Transverse colon (tissue), 4 donors: ENCODE measurements around the gene WSB2. TPM values are rescaled to one million over a fixed set of nuclear protein-coding genes. Genes with fewer than 3 reads are reported as not detected.

Experiments used
- DNase-seq: peaks from one replicate; pipeline ENCODE4 v3.0.0-alpha.2; 2019
- H3K27ac ChIP-seq, 4 donors: fragments of 200-600 bp; sonication (generic); 2 replicates each; pipeline ENCODE4 v1.5.1; 2016 to 2018; ENCODE audit warnings: inconsistent platforms in 4 of 4
- H3K27me3 ChIP-seq: fragments of 200-600 bp; sonication (generic); 2 replicates; pipeline ENCODE4 v1.5.1; 2017; ENCODE audit warnings: inconsistent platforms
- H3K36me3 ChIP-seq, 4 donors: fragments of 200-600 bp; sonication (generic); 2 replicates each; pipeline ENCODE4 v1.5.1; 2017 to 2019; ENCODE audit warnings: inconsistent platforms in 4 of 4
- H3K4me1 ChIP-seq, 4 donors: fragments of 200-600 bp; sonication (generic); 2 replicates each; pipeline ENCODE4 v1.5.1; 2017 to 2020; ENCODE audit warnings: inconsistent platforms in 4 of 4
- H3K4me3 ChIP-seq, 4 donors: fragments of 200-600 bp; sonication (generic); 1 replicate in 1 of 4; 2 replicates in 3 of 4; pipeline versions ENCODE4 v1.5.1 to v1.6.1; 2017 to 2019; ENCODE audit warnings: inconsistent platforms in 4 of 4
- H3K9me3 ChIP-seq, 2 donors: fragments of 200-600 bp; sonication (generic); 2 replicates each; pipeline ENCODE4 v1.5.1; 2017 to 2019; ENCODE audit warnings: inconsistent platforms in 2 of 2
- CTCF ChIP-seq, 5 experiments: fragments of 200-600 bp in 3 of 5; fragments of 450-650 bp in 2 of 5; sonication (generic) in 3 of 5; IDR thresholded peaks; 1 replicate in 2 of 5; 2 replicates in 3 of 5; pipeline ENCODE4 v1.5.1; 2016 to 2017; ENCODE audit warnings: antibody characterized with exemption in 5 of 5, inconsistent platforms in 3 of 5, mild to moderate bottlenecking in 2 of 5, moderate library complexity in 1 of 5
- EP300 ChIP-seq: sonication (generic); formaldehyde crosslinking; IDR thresholded peaks from one replicate; pipeline ENCODE4 v1.6.1; 2017; ENCODE audit warnings: antibody characterized with exemption, low read depth
- POLR2A ChIP-seq: fragments of 450-650 bp; IDR thresholded peaks from one replicate; pipeline ENCODE4 v1.6.1; 2016; ENCODE audit warnings: antibody characterized with exemption, mild to moderate bottlenecking, moderate library complexity
- POLR2AphosphoS5 ChIP-seq, 3 donors: sonication (generic); formaldehyde crosslinking; IDR thresholded peaks; one replicate each; pipeline ENCODE4 v1.6.1; 2016; ENCODE audit warnings: antibody characterized with exemption in 3 of 3
- WGBS, 2 donors: methylation state at CpG; one replicate each; pipeline ENCODE4 v1.1.5; 2018; ENCODE audit warnings: low coverage in 1 of 2; 5-methylcytosine and 5-hydroxymethylcytosine counted together
- in situ Hi-C, 4 donors: fragments of 200-750 bp; cut with MboI; loops; one replicate each; pipeline versions ENCODE4 v1.15.0 to v1.15.1; 2017; ENCODE audit warnings: low sequenced_read_pairs in 3 of 4, low pct_ligation_motif_present in 1 of 4, low pct_unique_long_range_greater_than_20kb in 1 of 4
- intact Hi-C: fragments of 100-400 bp; cut with DNase I; formaldehyde crosslinking; loops from one replicate; pipeline ENCODE4 v1.15.1; 2023; ENCODE audit warnings: low total_unique reads
- total RNA-seq, 4 donors: library from RNA; depleted of rRNA; stranded (reverse); fragments of >200 nt; gene quantifications; one replicate each; pipeline ENCODE4 v1.1.0, GENCODE V29; 2016

Gene WSB2
- total RNA-seq, 4 donors from 2014 or later: 110 to 193 (median 130) TPM

GRCh38 chr12:118015306-118015705, 45.7 kb downstream of the WSB2 start:
- in situ Hi-C loops: no loop called here
- no peaks in the 10 kb centered on the region for H3K27me3 ChIP-seq
- 75 to 95% methylated on average over 2 of the region's 2 CpGs for WGBS, 2 donors
- intact Hi-C loops: no loop called here
- TF ChIP-seq EP300 (no peak), POLR2A (no peak), POLR2AphosphoS5 (IDR thresholded peaks at IDR 0.05) (no peak), CTCF (IDR thresholded peaks at IDR 0.05) (no peak)
- peaks cover 4 to 18% (median 11%) of the 10 kb centered on the region in 4 donors for H3K4me1 ChIP-seq
- H3K9me3 ChIP-seq: no peaks in the 10 kb centered on the region
- no peak overlapping the region for H3K4me3 ChIP-seq
- no peak overlapping the region for H3K27ac ChIP-seq
- DNase-seq: no peak
- peaks cover 0 to 10% (median 0%) of the 10 kb centered on the region in 4 donors for H3K36me3 ChIP-seq

- Histone ChIP-seq H3K27ac (no peak overlapping the region), H3K4me1 (peaks cover 4 to 18% (median 11%) of the 10 kb centered on the region in 4 donors), H3K36me3 (no peaks in the 10 kb centered on the region), H3K9me3 (no peaks in the 10 kb centered on the region), H3K4me3 (no peak overlapping the region), H3K27me3 (no peaks in the 10 kb centered on the region)
- in situ Hi-C loops (no loop called here), intact Hi-C loops (no loop called here)
- TF ChIP-seq EP300 (no peak), POLR2A (no peak), CTCF (IDR thresholded peaks at IDR 0.05) (no peak), POLR2AphosphoS5 (IDR thresholded peaks at IDR 0.05) (no peak)
- WGBS, 2 donors: 82 to 85% methylated on average over 3 of the region's 3 CpGs
- DNase-seq: no peak
Observed at GRCh38 chr12:118013283-118013682, 47.7 kb downstream of the WSB2 start.

- no peak for DNase-seq
- Histone ChIP-seq H3K9me3 (no peaks in the 10 kb centered on the region), H3K27me3 (no peaks in the 10 kb centered on the region), H3K27ac (no peak overlapping the region), H3K36me3 (no peaks in the 10 kb centered on the region), H3K4me1 (peaks cover 0 to 6% (median 1%) of the 10 kb centered on the region in 4 donors), H3K4me3 (no peak overlapping the region)
- TF ChIP-seq POLR2AphosphoS5 (IDR thresholded peaks at IDR 0.05): no peak
- no peak for TF ChIP-seq CTCF (IDR thresholded peaks at IDR 0.05)
- no peak for TF ChIP-seq EP300
- TF ChIP-seq POLR2A: no peak
- 82 to 86% methylated on average over 3 of the region's 3 CpGs for WGBS, 2 donors
- intact Hi-C loops (no loop called here), in situ Hi-C loops (no loop called here)
Observed at GRCh38 chr12:118011961-118012360, 49.0 kb downstream of the WSB2 start.

- DNase-seq: no peak
- H3K36me3 ChIP-seq: no peaks in the 10 kb centered on the region
- H3K9me3 ChIP-seq: no peaks in the 10 kb centered on the region
- peaks cover 0 to 6% (median 0%) of the 10 kb centered on the region in 4 donors for H3K4me1 ChIP-seq
- H3K27ac ChIP-seq: no peak overlapping the region
- WGBS, 2 donors: 89 to 95% methylated on average over 3 of the region's 3 CpGs
- in situ Hi-C loops: no loop called here
- no peak for TF ChIP-seq POLR2AphosphoS5 (IDR thresholded peaks at IDR 0.05)
- TF ChIP-seq POLR2A: no peak
- TF ChIP-seq CTCF (IDR thresholded peaks at IDR 0.05): no peak
- no peak for TF ChIP-seq EP300
- no peaks in the 10 kb centered on the region for H3K27me3 ChIP-seq
- intact Hi-C loops: no loop called here
- no peak overlapping the region for H3K4me3 ChIP-seq
Observed at GRCh38 chr12:118011377-118011776, 49.6 kb downstream of the WSB2 start.
